K562 (cell line): ENCODE results near the gene FUT9. TPM values are rescaled to one million over a fixed set of nuclear protein-coding genes. Genes with fewer than 3 reads are reported as not detected.

ENCODE experiments used
- ATAC-seq: fragments of 200-7000 bp; cut with Tn5 transposase; 3 replicates; pipeline ENCODE4 v1.9.1; 2020; ENCODE audit warnings: moderate library complexity
- BruUV-seq: library from RNA; stranded (reverse); fragments of 400-500 nt; replicated peaks from 2 replicates; lab custom pipeline; 2021; lab: Mats Ljungman, UMichigan
- CTCF ChIA-PET: fragments of 300-600 bp; formaldehyde crosslinking; extraction: SDS; loops from one replicate; lab custom pipeline; 2021; ENCODE audit warnings: low intra/inter-chr PET ratio; lab: Yijun Ruan, JAX
- POLR2A ChIA-PET: fragments of 300-600, 350-650 bp; sonication (Branson Sonifier 250); formaldehyde crosslinking; extraction: SDS; loops from one replicate; lab custom pipeline; 2021; ENCODE audit warnings: antibody characterized with exemption, inconsistent platforms; lab: Yijun Ruan, JAX
- DNase-seq, 4 experiments: peaks; one replicate each; pipeline versions ENCODE4 v3.0.0 to v3.0.0-alpha.2; 2011 to 2018; ENCODE audit warnings: low spot score in 3 of 4, mixed read lengths in 3 of 4; ENCODE audit errors: extremely low read depth in 1 of 4
- FAIRE-seq: peaks from 2 replicates; lab custom pipeline; 2011; peaks lifted over from hg19 to GRCh38; lab: Jason Lieb, UNC
- H2AFZ ChIP-seq: 2 replicates; pipeline ENCODE4 v1.6.0; 2011; ENCODE audit warnings: low read depth, low read length, control low read depth, inconsistent platforms
- H3K27ac ChIP-seq: fragments of 200-600 bp; 3 replicates; pipeline ENCODE4 v1.8.0; 2011; ENCODE audit warnings: low read depth, mild to moderate bottlenecking, control low read depth, inconsistent platforms, low read length, moderate library complexity, mixed read lengths; ENCODE audit errors: extremely low read depth
- H3K27me3 ChIP-seq, 2 experiments: fragments of 300-600 bp in 1 of 2; 2 replicates in 1 of 2; 3 replicates in 1 of 2; pipeline versions ENCODE4 v1.6.0 to v1.8.0; 2011; ENCODE audit warnings: inconsistent platforms in 2 of 2, low read length in 2 of 2, mild to moderate bottlenecking in 1 of 2, mixed read lengths in 1 of 2, moderate library complexity in 1 of 2; ENCODE audit not compliant: control insufficient read depth in 2 of 2, insufficient read depth in 2 of 2
- H3K36me3 ChIP-seq: fragments of 300-600 bp; 3 replicates; pipeline ENCODE4 v1.8.0; 2011; ENCODE audit warnings: mild to moderate bottlenecking, low read length, inconsistent platforms; ENCODE audit not compliant: control insufficient read depth, insufficient read depth
- H3K4me1 ChIP-seq, 2 experiments: fragments of 200-600 bp in 1 of 2; replicated peaks in 1 of 2; 2 replicates in 1 of 2; 3 replicates in 1 of 2; pipeline versions ENCODE4 v1.5.1 to v1.8.0; 2011; ENCODE audit warnings: inconsistent platforms in 2 of 2, low read length in 2 of 2, mild to moderate bottlenecking in 1 of 2, mixed read lengths in 1 of 2, moderate library complexity in 1 of 2; ENCODE audit not compliant: control insufficient read depth in 2 of 2, insufficient read depth in 2 of 2
- H3K4me2 ChIP-seq: 2 replicates; pipeline ENCODE4 v1.6.1; 2011; ENCODE audit warnings: low read length, control low read depth, inconsistent platforms, mixed read lengths; ENCODE audit not compliant: insufficient read depth
- H3K4me3 ChIP-seq: fragments of 200-600 bp; sonication (generic), shearing (Covaris generic); 2 replicates; pipeline ENCODE4 v1.5.1; 2016; ENCODE audit warnings: control low read depth, inconsistent platforms
- H3K79me2 ChIP-seq: fragments of 200-600 bp; 3 replicates; pipeline ENCODE4 v1.8.0; 2011; ENCODE audit warnings: low read length, inconsistent platforms; ENCODE audit not compliant: control insufficient read depth, insufficient read depth
- H3K9ac ChIP-seq, 2 experiments: 2 replicates each; pipeline versions ENCODE4 v1.6.0 to v1.6.1; 2011; ENCODE audit warnings: low read depth in 2 of 2, low read length in 2 of 2, control low read depth in 1 of 2, inconsistent platforms in 1 of 2, mild to moderate bottlenecking in 1 of 2, mixed read lengths in 1 of 2; ENCODE audit not compliant: insufficient read depth in 1 of 2
- H3K9me1 ChIP-seq: one replicate; pipeline ENCODE4 v1.6.0; 2011; ENCODE audit warnings: inconsistent platforms, mild to moderate bottlenecking, low read length, moderate library complexity; ENCODE audit not compliant: control insufficient read depth, insufficient read depth
- H3K9me3 ChIP-seq: replicated peaks from 2 replicates; pipeline ENCODE4 v1.5.1; 2011; ENCODE audit warnings: low read depth, low read length, inconsistent platforms; ENCODE audit not compliant: control insufficient read depth, insufficient read depth
- H4K20me1 ChIP-seq: replicated peaks from 2 replicates; pipeline ENCODE4 v1.6.1; 2011; ENCODE audit warnings: low read length, inconsistent platforms, mixed read lengths; ENCODE audit not compliant: control insufficient read depth, insufficient read depth
- BRF2 ChIP-seq: IDR thresholded peaks from 3 replicates; pipeline ENCODE4 v1.6.1; 2011; ENCODE audit warnings: borderline replicate concordance, mild to moderate bottlenecking; ENCODE audit not compliant: insufficient read length, insufficient read depth
- CXXC5 ChIP-seq: fragments of 250-450 bp; sonication (Bioruptor Pico); IDR thresholded peaks from 2 replicates; pipeline ENCODE4 v1.8.0; 2022; ENCODE audit warnings: inconsistent platforms, mild to moderate bottlenecking, moderate library complexity
- DDX20 ChIP-seq: fragments of 450-650 bp; IDR thresholded peaks from 2 replicates; pipeline ENCODE4 v1.6.1; 2016; ENCODE audit warnings: missing genetic modification characterization, low read depth, mild to moderate bottlenecking, missing compliant biosample characterization, moderate library complexity
- GATAD2B ChIP-seq: fragments of 450-650 bp; IDR thresholded peaks from 2 replicates; pipeline ENCODE4 v1.6.1; 2017; ENCODE audit warnings: mild to moderate bottlenecking, borderline replicate concordance
- ILK ChIP-seq: fragments of 450-650 bp; IDR thresholded peaks from 2 replicates; pipeline ENCODE4 v1.6.1; 2016; ENCODE audit warnings: missing genetic modification characterization, low read depth, mild to moderate bottlenecking, missing compliant biosample characterization, moderate library complexity, borderline replicate concordance
- MXI1 ChIP-seq: IDR thresholded peaks from 2 replicates; pipeline ENCODE4 v1.6.1; 2011; ENCODE audit warnings: low read depth, mild to moderate bottlenecking, improper control_type of control experiment, low read length
- NCOR1 ChIP-seq: fragments of 450-650 bp; IDR thresholded peaks from 2 replicates; pipeline ENCODE4 v1.6.1; 2016; ENCODE audit warnings: mild to moderate bottlenecking, moderate library complexity
- PHF8 ChIP-seq: fragments of 200-600 bp; sonication (generic); IDR thresholded peaks from 2 replicates; pipeline ENCODE4 v1.6.1; 2012; ENCODE audit warnings: mixed run types, mild to moderate bottlenecking, inconsistent platforms, low read length, moderate library complexity, borderline replicate concordance
- PRMT5 ChIP-seq: sonication (generic); formaldehyde crosslinking; IDR thresholded peaks from 2 replicates; pipeline ENCODE4 v1.5.0; 2020; ENCODE audit warnings: missing genetic modification reagents
- RUNX1 ChIP-seq: sonication (generic); IDR thresholded peaks from 2 replicates; pipeline ENCODE4 v1.6.1; 2016; ENCODE audit warnings: antibody characterized with exemption, low read depth
- ZNF253 ChIP-seq: fragments of 250-450 bp; sonication (Bioruptor Pico); conservative IDR thresholded peaks from 2 replicates; pipeline ENCODE4 v1.6.1; 2021; ENCODE audit warnings: mild to moderate bottlenecking
- ZNF780A ChIP-seq: fragments of 250-450 bp; sonication (Bioruptor Pico); IDR thresholded peaks from 2 replicates; pipeline ENCODE4 v1.5.0; 2021; ENCODE audit warnings: mild to moderate bottlenecking
- WGBS: fragments of 100-300 bp; shearing (Covaris generic); methylation state at CpG from one replicate; pipeline ENCODE4 v1.1.6; 2016; ENCODE audit warnings: low coverage, mixed read lengths; ENCODE audit not compliant: insufficient coverage; ENCODE audit errors: missing lambda C conversion rate; 5-methylcytosine and 5-hydroxymethylcytosine counted together
- in situ Hi-C: fragments of 300-500 bp; cut with MboI; formaldehyde crosslinking; loops from 4 replicates; pipeline ENCODE4 v1.15.0; 2018; ENCODE audit warnings: inconsistent platforms, mixed read lengths
- intact Hi-C: fragments of 100-400 bp; cut with micrococcal nuclease; formaldehyde crosslinking; loops from 2 replicates; pipeline ENCODE4 v1.14.2; 2022
- polyA plus RNA-seq, 8 experiments: library from polyadenylated mRNA; depleted of rRNA in 4 of 8; stranded (reverse) in 5 of 8; unstranded in 3 of 8; fragments of >200 nt; fragmentation: Nextera tagmentation in 2 of 8; fragmentation: Illumina TruSeq in 1 of 8; extraction: Ambion mirVana in 2 of 8; extraction: Trizol in 1 of 8; gene quantifications; 2 replicates each; pipeline versions ENCODE4 v1.2.1 to v1.2.3, GENCODE V29; 2011 to 2014; ENCODE audit warnings: inconsistent platforms in 1 of 8, missing spikeins in 1 of 8
- total RNA-seq, 7 experiments: library from RNA; depleted of rRNA in 6 of 7; stranded (reverse); fragments of >200 nt in 6 of 7; fragmentation: Illumina TruSeq in 2 of 7; extraction: Trizol in 2 of 7; gene quantifications; 2 replicates each; pipeline versions ENCODE4 v1.2.1 to v1.2.3, GENCODE V29; 2011 to 2021; ENCODE audit warnings: low replicate concordance in 1 of 7
- TF ChIP-seq, protein P1 (sequence below), 2 experiments: fragments of 450-650 bp; IDR thresholded peaks; 2 replicates each; pipeline ENCODE4 v1.6.1; 2018; ENCODE audit warnings: mild to moderate bottlenecking in 2 of 2, low read depth in 1 of 2; ENCODE audit not compliant: partially characterized antibody in 2 of 2

The FUT9 gene
- total and polyA plus RNA-seq, 9 of the 15 experiments (the other 6 are each of a cell fraction or from before 2014, with no cell fraction given), result not detected

- no peak for TF ChIP-seq NCOR1
- no peak for TF ChIP-seq PHF8
- no peak for TF ChIP-seq DDX20 (tag)
- no peak for TF ChIP-seq GATAD2B
- no peak for TF ChIP-seq MXI1
- TF ChIP-seq RUNX1, result no peak
- no peak for TF ChIP-seq ZNF253 (CRISPR knock-in tag)
- TF ChIP-seq, protein P1, sequence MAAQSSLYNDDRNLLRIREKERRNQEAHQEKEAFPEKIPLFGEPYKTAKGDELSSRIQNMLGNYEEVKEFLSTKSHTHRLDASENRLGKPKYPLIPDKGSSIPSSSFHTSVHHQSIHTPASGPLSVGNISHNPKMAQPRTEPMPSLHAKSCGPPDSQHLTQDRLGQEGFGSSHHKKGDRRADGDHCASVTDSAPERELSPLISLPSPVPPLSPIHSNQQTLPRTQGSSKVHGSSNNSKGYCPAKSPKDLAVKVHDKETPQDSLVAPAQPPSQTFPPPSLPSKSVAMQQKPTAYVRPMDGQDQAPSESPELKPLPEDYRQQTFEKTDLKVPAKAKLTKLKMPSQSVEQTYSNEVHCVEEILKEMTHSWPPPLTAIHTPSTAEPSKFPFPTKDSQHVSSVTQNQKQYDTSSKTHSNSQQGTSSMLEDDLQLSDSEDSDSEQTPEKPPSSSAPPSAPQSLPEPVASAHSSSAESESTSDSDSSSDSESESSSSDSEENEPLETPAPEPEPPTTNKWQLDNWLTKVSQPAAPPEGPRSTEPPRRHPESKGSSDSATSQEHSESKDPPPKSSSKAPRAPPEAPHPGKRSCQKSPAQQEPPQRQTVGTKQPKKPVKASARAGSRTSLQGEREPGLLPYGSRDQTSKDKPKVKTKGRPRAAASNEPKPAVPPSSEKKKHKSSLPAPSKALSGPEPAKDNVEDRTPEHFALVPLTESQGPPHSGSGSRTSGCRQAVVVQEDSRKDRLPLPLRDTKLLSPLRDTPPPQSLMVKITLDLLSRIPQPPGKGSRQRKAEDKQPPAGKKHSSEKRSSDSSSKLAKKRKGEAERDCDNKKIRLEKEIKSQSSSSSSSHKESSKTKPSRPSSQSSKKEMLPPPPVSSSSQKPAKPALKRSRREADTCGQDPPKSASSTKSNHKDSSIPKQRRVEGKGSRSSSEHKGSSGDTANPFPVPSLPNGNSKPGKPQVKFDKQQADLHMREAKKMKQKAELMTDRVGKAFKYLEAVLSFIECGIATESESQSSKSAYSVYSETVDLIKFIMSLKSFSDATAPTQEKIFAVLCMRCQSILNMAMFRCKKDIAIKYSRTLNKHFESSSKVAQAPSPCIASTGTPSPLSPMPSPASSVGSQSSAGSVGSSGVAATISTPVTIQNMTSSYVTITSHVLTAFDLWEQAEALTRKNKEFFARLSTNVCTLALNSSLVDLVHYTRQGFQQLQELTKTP (IDR thresholded peaks at IDR 0.05; ENCODE audit: low read depth in 1 of 2, partially characterized antibody in 2 of 2), result no peak
These were observed 149.0 kb downstream of the FUT9 start (continued) for GRCh38 chr6:96164802-96165201.

- Histone ChIP-seq H3K9me3 (no peaks in the 10 kb centered on the region; the same call in 1 of the 2 replicates), H3K27ac (no peak overlapping the region), H3K4me2 (no peak overlapping the region), H2AFZ (no peak overlapping the region), H4K20me1 (no peaks in the 10 kb centered on the region), H3K4me1 (no peaks in the 10 kb centered on the region)
- 0% methylated on average over 2 of the region's 2 CpGs for WGBS
- POLR2A ChIA-PET, result no interaction called here
- no peak for ATAC-seq
- no TSS peak for BruUV-seq
- no peak for TF ChIP-seq PRMT5
- TF ChIP-seq ILK (tag), result no peak
- TF ChIP-seq NCOR1, result no peak
- TF ChIP-seq BRF2, result no peak
- no peak for TF ChIP-seq CXXC5 (CRISPR knock-in tag)
- no peak for TF ChIP-seq ZNF780A (CRISPR knock-in tag)
- TF ChIP-seq, all 486 proteins: peak for 0
- intact Hi-C loops (no loop called here), in situ Hi-C loops (no loop called here)
- DNase-seq (no peak), FAIRE-seq (no peak)
- CTCF ChIA-PET, result no interaction called here
- Histone ChIP-seq H3K36me3 (no peaks in the 10 kb centered on the region), H3K4me3 (no peak overlapping the region), H3K9me1 (no peaks in the 10 kb centered on the region), H3K79me2 (no peaks in the 10 kb centered on the region), H3K9ac (no peak overlapping the region), H3K27me3 (no peaks in the 10 kb centered on the region)
These were observed 155.3 kb downstream of the FUT9 start for GRCh38 chr6:96171112-96171511.
